Liver (tissue), 3 donors: ENCODE data around the gene TUT7.

Experiments
- CTCF ChIP-seq: fragments of 150-350 bp; IDR thresholded peaks from 2 replicates; pipeline ENCODE4 v1.5.1; 2017; ENCODE audit warnings: improper control_type of control experiment, low read depth, low read length; ENCODE audit not compliant: missing input control
- REST ChIP-seq: IDR thresholded peaks from 2 replicates; pipeline ENCODE4 v1.6.1; 2016; ENCODE audit warnings: antibody characterized with exemption, mild to moderate bottlenecking
- YY1 ChIP-seq: IDR thresholded peaks from 2 replicates; pipeline ENCODE4 v1.6.1; 2016; ENCODE audit warnings: antibody characterized with exemption, mild to moderate bottlenecking
- TF ChIP-seq, protein P1 (sequence below): IDR thresholded peaks from 2 replicates; pipeline ENCODE4 v1.6.1; 2016; ENCODE audit warnings: antibody characterized with exemption
- donor health status: healthy.
- donor health status: healthy.

GRCh38 chr9:86250123-86250522 lies 104.1 kb downstream of the TUT7 start:
- TF ChIP-seq, protein P1, sequence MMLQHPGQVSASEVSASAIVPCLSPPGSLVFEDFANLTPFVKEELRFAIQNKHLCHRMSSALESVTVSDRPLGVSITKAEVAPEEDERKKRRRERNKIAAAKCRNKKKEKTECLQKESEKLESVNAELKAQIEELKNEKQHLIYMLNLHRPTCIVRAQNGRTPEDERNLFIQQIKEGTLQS: no peak
- TF ChIP-seq CTCF (no peak), REST (no peak), YY1 (no peak)
